Naive B cell (primary cell): ENCODE data around the gene SEMA4C. TPM values are rescaled to one million over a fixed set of nuclear protein-coding genes. Genes with fewer than 3 reads are reported as not detected.

Experiments used
- ATAC-seq, 2 donors: fragments of 150-1000 bp; cut with Tn5 transposase; 2 replicates each; pipeline ENCODE4 v1.10.0; 2021; ENCODE audit warnings: low read depth in 2 of 2, mild to moderate bottlenecking in 2 of 2, moderate library complexity in 2 of 2
- DNase-seq: peaks from one replicate; pipeline ENCODE4 v3.0.0; 2022
- H3K27ac Mint-ChIP-seq, 6 donors: one replicate each; pipeline ENCODE4 v1.8.0; 2020 to 2022; ENCODE audit warnings: mild to moderate bottlenecking in 6 of 6, mixed read lengths in 6 of 6, moderate library complexity in 5 of 6, inconsistent platforms in 2 of 6
- H3K27me3 Mint-ChIP-seq, 3 donors: one replicate each; pipeline ENCODE4 v1.8.0; 2021 to 2022; ENCODE audit warnings: mixed read lengths in 3 of 3, mild to moderate bottlenecking in 1 of 3
- H3K36me3 Mint-ChIP-seq, 2 donors: one replicate each; pipeline ENCODE4 v1.8.0; 2020 to 2022; ENCODE audit warnings: mixed read lengths in 2 of 2, inconsistent platforms in 1 of 2, mild to moderate bottlenecking in 1 of 2
- H3K4me1 Mint-ChIP-seq, 3 donors: one replicate each; pipeline ENCODE4 v1.8.0; 2020 to 2022; ENCODE audit warnings: mixed read lengths in 3 of 3, inconsistent platforms in 1 of 3, mild to moderate bottlenecking in 1 of 3, moderate library complexity in 1 of 3
- H3K4me3 Mint-ChIP-seq, 8 donors: one replicate each; pipeline ENCODE4 v1.8.0; 2020 to 2022; ENCODE audit warnings: mild to moderate bottlenecking in 8 of 8, mixed read lengths in 8 of 8, moderate library complexity in 8 of 8, inconsistent platforms in 2 of 8
- H3K9me3 Mint-ChIP-seq, 7 donors: one replicate each; pipeline ENCODE4 v1.8.0; 2020 to 2022; ENCODE audit warnings: mixed read lengths in 7 of 7, mild to moderate bottlenecking in 5 of 7, inconsistent platforms in 2 of 7, moderate library complexity in 1 of 7
- polyA plus RNA-seq, 6 donors: library from polyadenylated mRNA; unstranded; fragments of 300-500 nt; fragmentation: Illumina TruSeq; gene quantifications; one replicate each; pipeline ENCODE4 v1.2.3, GENCODE V29; 2021; ENCODE audit warnings: low read depth in 6 of 6

Gene SEMA4C
- polyA plus RNA-seq, 6 donors from 2014 or later, result 0.82 TPM; not detected in 5

DNA sequence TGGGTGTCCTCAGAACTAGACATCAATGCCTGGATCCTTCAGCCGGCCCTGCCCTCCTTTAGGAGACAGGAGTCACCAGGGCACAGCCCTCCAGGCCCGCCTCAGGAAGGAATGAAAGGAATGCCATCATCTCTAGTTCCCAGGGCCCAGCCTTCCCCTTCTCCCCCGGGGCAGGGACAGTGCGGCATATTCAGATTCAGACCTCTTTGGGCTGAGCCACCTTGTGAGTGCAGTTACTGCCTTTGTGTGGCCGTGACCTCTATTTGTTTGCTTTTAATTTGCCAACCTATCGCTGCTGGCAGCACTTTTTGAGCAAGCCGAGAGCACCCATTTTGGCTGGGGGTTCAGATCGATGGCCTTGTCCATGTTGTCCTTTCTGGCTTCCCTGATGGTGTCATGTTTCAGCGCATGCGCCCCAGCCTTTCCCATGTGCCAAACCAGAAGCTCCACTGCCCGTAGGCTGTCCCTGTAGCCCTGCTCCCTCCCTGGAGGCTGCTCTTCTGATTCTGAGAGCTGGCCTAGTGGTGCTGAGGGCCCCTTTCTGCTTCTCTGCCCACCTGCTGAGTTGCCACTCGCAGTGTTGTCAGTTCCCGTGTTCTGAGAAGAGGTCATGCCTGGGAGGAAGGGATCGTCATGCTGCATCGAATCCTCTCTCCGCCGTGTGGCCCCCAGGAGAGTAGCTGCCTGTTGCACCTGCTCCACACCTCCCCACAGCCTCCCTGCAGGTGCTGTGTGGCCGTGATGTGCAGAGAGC is 36.9 kb downstream of the SEMA4C start:
- DNase-seq (no peak), ATAC-seq (peak; percentile 58 to 71)
- Mint-ChIP-seq H3K4me3 (peak overlapping the region in 1 of 8 donors; percentile 29), H3K4me1 (peaks cover 10 to 14% (median 10%) of the 10 kb centered on the region in 3 donors), H3K27me3 (no peaks in the 10 kb centered on the region), H3K9me3 (no peaks in the 10 kb centered on the region), H3K36me3 (peaks cover 12 to 21% of the 10 kb centered on the region in 2 donors), H3K27ac (peak overlapping the region in 5 of 6 donors; percentile 11 to 91 (median 62))

DNA sequence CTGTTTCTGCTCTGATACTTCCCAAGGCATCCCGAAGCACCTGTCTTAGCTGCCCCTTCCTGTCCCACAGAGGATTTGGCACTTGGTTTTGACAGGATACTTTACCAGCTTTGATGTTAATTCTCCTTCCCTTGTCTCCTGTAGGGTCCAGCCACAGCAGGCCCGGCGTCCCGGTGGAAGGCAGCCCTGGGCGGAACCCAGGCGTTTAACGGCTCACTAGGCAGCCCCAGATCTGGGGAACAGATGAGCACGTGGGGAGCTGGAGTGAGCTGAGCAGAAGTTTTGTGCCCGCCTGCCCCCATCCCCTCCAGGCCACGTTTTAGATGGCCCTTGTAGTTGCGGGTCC is 37.5 kb downstream of the SEMA4C start:
- H3K27me3 Mint-ChIP-seq, result no peaks in the 10 kb centered on the region
- H3K27ac Mint-ChIP-seq, result peak overlapping the region in 2 of 6 donors; percentile 4 to 69
- ATAC-seq, result no peak
- H3K36me3 Mint-ChIP-seq, result peaks cover 12 to 21% of the 10 kb centered on the region in 2 donors
- no peaks in the 10 kb centered on the region for H3K9me3 Mint-ChIP-seq
- H3K4me1 Mint-ChIP-seq, result peaks cover 10 to 14% (median 10%) of the 10 kb centered on the region in 3 donors
- no peak for DNase-seq
- no peak overlapping the region for H3K4me3 Mint-ChIP-seq

DNA sequence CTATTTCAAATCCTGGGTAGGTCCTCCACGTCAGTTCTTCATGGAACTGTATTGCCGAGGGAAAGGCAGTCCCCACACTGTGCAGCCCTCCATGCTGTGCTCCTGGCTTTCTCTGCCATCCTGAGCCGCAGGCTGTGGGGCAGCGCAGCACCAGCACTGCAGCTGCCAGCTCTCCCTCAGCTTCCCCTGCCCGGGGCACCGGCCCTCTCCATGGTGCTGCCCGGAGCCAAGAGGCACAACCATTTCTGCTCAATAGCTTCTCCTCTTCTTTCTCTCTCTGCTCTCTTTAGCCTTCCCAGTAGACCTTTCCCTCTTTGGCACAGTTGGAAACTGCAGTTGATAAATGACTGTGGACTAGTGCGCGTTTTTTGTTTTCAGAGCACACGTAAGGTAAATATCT is 38.2 kb downstream of the SEMA4C start:
- ATAC-seq (no peak), DNase-seq (no peak)
- no peaks in the 10 kb centered on the region for H3K9me3 Mint-ChIP-seq
- no peaks in the 10 kb centered on the region for H3K27me3 Mint-ChIP-seq
- H3K36me3 Mint-ChIP-seq, result peaks cover 12 to 21% of the 10 kb centered on the region in 2 donors
- H3K4me1 Mint-ChIP-seq, result peaks cover 10 to 14% (median 10%) of the 10 kb centered on the region in 3 donors
- peak overlapping the region in 2 of 6 donors; percentile 4 to 56 for H3K27ac Mint-ChIP-seq
- H3K4me3 Mint-ChIP-seq, result no peak overlapping the region

DNA sequence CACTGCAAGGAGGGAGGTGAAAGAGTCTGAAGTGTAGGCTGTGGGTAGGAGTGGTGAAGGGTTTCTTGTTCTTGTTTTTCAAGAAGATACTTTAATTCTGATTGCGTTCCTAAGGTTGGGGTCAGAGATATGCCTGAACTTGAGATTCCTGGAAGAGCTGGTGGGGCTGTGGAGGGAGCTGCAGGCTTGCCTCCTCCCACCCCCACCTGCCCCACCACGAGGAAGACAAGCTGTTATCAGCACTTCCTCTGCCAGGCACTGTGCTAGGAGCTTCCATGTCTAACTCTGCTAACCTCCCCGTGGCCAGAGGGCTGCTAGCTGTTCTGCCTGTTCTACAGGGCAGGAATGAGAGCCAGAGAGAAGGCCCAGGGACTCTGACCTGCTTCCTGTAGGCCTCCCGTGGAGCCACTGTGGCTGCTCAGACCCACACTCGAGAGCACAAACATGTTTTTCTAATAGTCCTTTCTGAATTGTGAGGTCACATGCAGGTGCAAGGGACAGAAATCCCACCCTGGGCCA is 39.8 kb downstream of the SEMA4C start:
- Mint-ChIP-seq H3K27me3 (no peaks in the 10 kb centered on the region), H3K4me3 (peak overlapping the region in 1 of 8 donors; percentile 34), H3K27ac (peak overlapping the region in 2 of 6 donors; percentile 45 to 77), H3K36me3 (peaks cover 12 to 21% of the 10 kb centered on the region in 2 donors), H3K4me1 (peaks cover 10 to 11% (median 10%) of the 10 kb centered on the region in 3 donors), H3K9me3 (no peaks in the 10 kb centered on the region)
- ATAC-seq (no peak), DNase-seq (no peak)

DNA sequence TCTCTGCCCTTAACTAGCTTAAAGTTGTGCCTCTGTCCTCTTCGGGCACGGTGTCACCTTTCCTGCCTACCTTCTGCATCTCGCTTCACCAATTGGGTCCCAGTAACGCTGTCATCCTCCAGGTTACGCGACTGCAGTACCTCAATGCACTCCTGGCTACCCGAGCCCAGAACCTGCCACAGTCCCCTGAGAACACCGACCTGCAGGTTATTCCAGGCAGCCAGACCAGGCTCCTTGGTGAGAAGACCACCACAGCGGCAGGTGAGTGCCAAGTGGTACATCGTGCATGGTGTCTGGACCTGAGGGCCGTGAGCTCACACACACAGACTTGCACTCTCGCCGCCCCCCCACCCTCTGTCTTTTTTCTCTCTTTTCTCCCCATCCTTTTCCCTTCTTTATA is 41.0 kb downstream of the SEMA4C start:
- H3K4me1 Mint-ChIP-seq, result peaks cover 10 to 13% (median 10%) of the 10 kb centered on the region in 3 donors
- DNase-seq (no peak), ATAC-seq (no peak)
- peaks cover 12 to 21% of the 10 kb centered on the region in 2 donors for H3K36me3 Mint-ChIP-seq
- no peak overlapping the region for H3K4me3 Mint-ChIP-seq
- no peaks in the 10 kb centered on the region for H3K9me3 Mint-ChIP-seq
- no peak overlapping the region for H3K27ac Mint-ChIP-seq
- H3K27me3 Mint-ChIP-seq, result no peaks in the 10 kb centered on the region

DNA sequence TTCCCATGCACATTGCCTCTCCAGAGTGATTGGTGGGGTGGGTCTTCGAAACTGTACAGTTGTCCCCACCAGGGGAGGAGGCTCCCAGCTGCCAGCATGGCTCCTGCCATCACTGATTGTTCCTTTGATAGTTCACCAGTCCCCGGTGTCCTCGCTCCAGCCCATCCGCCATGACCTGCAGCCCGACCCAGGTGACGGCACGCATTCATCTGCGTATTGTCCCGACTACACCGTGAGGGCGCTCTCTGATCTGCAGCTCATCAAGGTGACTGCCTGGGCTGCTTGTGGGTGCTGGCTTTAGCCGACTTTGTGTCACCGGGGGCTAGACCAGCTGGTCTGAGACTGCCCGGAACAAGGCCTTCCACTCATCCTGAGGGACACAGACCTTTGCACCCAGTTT is 41.4 kb downstream of the SEMA4C start:
- DNase-seq (no peak), ATAC-seq (no peak)
- peak overlapping the region in 1 of 6 donors; percentile 72 for H3K27ac Mint-ChIP-seq
- H3K4me3 Mint-ChIP-seq, result no peak overlapping the region
- no peaks in the 10 kb centered on the region for H3K9me3 Mint-ChIP-seq
- H3K27me3 Mint-ChIP-seq, result no peaks in the 10 kb centered on the region
- peaks cover 12 to 21% of the 10 kb centered on the region in 2 donors for H3K36me3 Mint-ChIP-seq
- peaks cover 10 to 11% (median 10%) of the 10 kb centered on the region in 3 donors for H3K4me1 Mint-ChIP-seq

DNA sequence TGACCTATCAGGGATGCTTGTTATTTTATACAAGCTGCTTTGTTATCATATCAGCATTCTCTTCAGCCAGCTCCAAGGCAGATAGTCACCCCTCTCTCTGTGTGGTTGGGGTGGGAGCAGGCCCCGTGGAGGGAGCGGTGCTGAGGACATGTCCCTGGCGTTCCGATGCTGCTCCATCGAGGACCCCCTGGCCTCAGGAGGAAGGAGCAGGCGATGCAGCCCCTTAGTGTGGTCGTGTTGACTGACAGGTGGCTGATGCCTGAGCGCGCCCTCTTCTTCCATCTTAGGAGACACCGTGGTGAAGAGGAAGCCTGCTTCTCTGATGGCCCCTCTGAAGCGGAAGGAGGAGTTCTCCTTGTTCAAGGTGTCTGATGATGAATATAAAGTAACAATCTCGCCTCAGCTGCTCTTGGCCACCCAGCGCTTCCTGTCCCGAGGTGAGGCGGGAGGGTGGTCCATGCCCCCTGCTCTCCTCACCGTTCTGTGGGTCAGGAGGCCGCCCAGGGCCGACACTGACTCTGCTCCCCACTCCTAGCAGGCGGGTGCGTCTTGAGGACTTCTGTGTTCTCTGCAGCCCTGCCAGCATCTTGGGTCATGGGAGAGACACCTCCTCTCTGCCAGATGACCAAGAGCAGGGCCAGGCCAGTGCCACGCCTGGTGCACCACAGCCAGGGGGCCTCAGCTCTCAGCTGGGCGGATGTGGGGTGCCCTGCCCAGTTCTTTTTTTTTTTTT is 43.2 kb downstream of the SEMA4C start:
- Mint-ChIP-seq H3K4me3 (no peak overlapping the region), H3K4me1 (peaks cover 4 to 7% (median 6%) of the 10 kb centered on the region in 3 donors), H3K27ac (no peak overlapping the region), H3K36me3 (peaks cover 8 to 21% of the 10 kb centered on the region in 2 donors), H3K27me3 (no peaks in the 10 kb centered on the region), H3K9me3 (no peaks in the 10 kb centered on the region)
- no peak for ATAC-seq
- DNase-seq, result no peak

DNA sequence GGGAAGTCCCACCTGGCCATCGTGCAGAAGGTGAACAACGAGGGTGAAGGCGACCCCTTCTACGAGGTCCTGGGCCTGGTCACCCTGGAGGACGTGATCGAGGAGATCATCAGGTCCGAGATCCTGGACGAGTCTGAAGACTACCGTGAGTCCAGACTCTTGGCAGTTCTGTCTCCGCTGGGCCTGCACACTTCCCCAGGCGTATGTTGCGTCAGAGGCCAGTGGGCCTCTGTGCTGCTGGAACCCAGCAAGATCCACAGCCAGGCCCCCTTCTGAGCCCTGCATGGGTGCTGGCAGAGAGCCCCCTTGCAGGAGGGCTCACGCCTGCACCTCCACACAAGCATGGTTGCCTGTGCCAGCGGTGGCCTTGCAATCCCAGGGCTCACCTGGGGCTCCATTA is 44.8 kb downstream of the SEMA4C start:
- Mint-ChIP-seq H3K9me3 (no peaks in the 10 kb centered on the region), H3K4me3 (no peak overlapping the region), H3K27me3 (no peaks in the 10 kb centered on the region), H3K4me1 (peaks cover 17 to 21% (median 20%) of the 10 kb centered on the region in 3 donors), H3K36me3 (peaks cover 7 to 24% of the 10 kb centered on the region in 2 donors), H3K27ac (no peak overlapping the region)
- ATAC-seq (no peak), DNase-seq (no peak)

DNA sequence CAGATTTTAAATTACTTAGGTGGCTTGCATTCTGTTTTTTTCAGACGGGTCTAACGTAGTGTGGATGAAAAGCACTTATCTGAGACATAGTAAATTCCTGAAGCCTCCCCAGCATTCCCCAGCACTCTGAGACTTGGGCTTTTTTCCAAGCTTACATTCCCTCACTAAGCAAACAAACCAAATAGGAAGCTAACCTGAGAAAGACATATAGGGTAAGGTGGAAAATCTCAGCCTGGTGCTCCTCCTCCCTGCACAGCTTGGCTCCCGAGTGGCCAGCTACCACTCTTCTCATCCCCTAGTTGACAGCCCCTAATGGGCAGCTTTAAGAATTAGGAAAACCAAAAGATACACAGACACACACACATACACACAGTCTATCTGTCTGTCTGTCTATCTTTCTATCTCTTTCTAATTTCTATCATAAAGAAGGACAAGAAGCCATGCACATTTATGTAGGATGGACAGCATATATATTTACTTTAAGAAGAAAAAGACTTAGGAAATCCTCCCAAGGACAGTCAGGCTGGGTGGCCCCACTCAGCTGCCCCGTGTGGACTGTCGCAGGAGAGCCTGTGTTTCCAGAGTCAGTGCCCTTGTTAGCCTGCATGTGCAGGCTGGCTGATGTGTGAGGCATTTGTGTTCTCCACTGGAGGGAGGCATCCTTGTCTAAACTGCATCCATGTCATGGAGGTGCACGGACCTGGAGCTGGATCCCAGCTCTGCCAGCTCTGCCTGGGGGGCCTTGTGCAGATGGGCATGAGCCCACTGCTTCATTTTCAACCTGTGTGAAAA is 45.6 kb downstream of the SEMA4C start:
- Mint-ChIP-seq H3K36me3 (peaks cover 0 to 19% of the 10 kb centered on the region in 2 donors), H3K27ac (no peak overlapping the region), H3K4me1 (peaks cover 21 to 29% (median 27%) of the 10 kb centered on the region in 3 donors), H3K4me3 (no peak overlapping the region), H3K9me3 (no peaks in the 10 kb centered on the region), H3K27me3 (no peaks in the 10 kb centered on the region)
- DNase-seq (no peak), ATAC-seq (no peak)

DNA sequence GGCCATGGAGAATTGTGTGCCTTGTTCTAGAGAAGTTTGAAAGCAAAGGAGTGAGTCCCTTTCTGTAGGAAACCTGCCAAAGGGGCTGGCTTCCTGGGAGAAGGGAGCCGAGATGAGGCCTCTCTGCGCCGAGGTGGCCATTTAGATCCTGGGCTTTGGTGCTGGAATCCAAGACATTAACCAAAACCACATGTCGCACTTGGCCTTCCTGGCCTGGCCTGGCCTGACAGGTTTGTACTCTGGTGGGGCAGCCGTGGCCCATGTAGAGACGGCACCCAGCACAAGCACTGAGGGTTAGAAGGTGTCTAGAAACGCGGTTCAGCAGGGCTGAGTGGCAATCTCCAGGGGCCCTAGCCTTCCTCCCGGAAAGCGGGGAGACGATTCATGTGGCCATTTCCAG is 46.7 kb downstream of the SEMA4C start:
- peaks cover 0 to 10% of the 10 kb centered on the region in 2 donors for H3K36me3 Mint-ChIP-seq
- H3K4me3 Mint-ChIP-seq, result no peak overlapping the region
- no peak overlapping the region for H3K27ac Mint-ChIP-seq
- H3K9me3 Mint-ChIP-seq, result no peaks in the 10 kb centered on the region
- no peaks in the 10 kb centered on the region for H3K27me3 Mint-ChIP-seq
- DNase-seq (no peak), ATAC-seq (no peak)
- H3K4me1 Mint-ChIP-seq, result peaks cover 28 to 40% (median 37%) of the 10 kb centered on the region in 3 donors

DNA sequence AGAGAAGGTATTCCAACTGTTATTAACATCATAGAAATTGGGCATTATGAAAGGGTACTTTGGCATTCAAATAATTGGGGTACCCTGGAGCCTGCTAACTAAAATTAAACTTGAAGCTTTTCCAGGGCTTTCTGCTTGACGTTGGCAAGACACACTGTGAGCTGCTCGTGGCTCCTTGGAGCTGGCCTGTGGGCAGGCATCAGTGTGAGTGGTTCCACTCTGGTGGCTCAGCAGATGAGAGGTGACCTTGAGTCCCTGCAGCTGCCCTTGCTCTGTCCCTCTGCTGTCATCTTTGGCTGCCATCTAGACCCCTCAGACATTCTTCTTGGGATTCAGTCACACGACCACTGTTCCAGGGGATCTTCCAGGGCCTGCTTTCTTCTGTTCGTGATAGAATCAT is 47.1 kb downstream of the SEMA4C start:
- no peaks in the 10 kb centered on the region for H3K9me3 Mint-ChIP-seq
- H3K27me3 Mint-ChIP-seq, result no peaks in the 10 kb centered on the region
- ATAC-seq (no peak), DNase-seq (no peak)
- H3K27ac Mint-ChIP-seq, result no peak overlapping the region
- peaks cover 0 to 7% of the 10 kb centered on the region in 2 donors for H3K36me3 Mint-ChIP-seq
- H3K4me1 Mint-ChIP-seq, result peaks cover 32 to 44% (median 41%) of the 10 kb centered on the region in 3 donors
- no peak overlapping the region for H3K4me3 Mint-ChIP-seq

DNA sequence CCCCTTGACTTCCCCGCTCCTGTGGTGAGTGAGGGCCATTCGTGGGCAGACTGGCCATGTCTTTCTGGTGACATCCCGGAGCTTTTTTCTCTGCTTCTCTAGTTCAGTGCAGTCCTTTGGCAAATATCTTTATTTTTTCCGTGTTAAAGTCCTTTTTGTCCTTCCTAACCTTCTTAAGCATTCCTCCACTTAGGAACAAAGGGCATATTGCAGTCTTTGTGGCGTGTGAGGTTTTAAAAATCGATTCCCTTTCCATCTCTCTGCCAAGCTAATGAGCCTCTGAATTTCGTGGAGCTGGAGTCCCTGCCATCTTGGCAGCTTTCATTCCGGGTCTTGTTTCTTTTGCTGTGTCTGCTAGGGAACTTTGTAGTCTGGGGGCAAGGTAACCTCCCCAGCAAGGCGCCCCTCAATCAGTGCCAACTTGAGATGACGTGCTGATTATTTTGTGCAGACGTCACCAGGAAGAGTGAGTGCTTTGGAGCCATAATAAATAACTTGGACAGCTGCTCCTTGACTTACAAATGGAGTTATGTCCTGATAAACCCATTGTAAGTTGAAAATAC is 48.7 kb downstream of the SEMA4C start:
- H3K4me3 Mint-ChIP-seq, result peak overlapping the region in 3 of 8 donors; percentile 22 to 54 (median 42)
- H3K9me3 Mint-ChIP-seq, result no peaks in the 10 kb centered on the region
- no peaks in the 10 kb centered on the region for H3K27me3 Mint-ChIP-seq
- ATAC-seq (no peak), DNase-seq (no peak)
- peaks cover 0 to 7% of the 10 kb centered on the region in 2 donors for H3K36me3 Mint-ChIP-seq
- H3K27ac Mint-ChIP-seq, result peak overlapping the region in 3 of 6 donors; percentile 3 to 29 (median 14)
- H3K4me1 Mint-ChIP-seq, result peaks cover 38 to 51% (median 46%) of the 10 kb centered on the region in 3 donors
